Camera-type eye (tissue), 1 donor: ENCODE measurements around the gene MARCHF11. TPM values are rescaled to one million over a fixed set of nuclear protein-coding genes. Genes with fewer than 3 reads are reported as not detected.

Experiments used
- total RNA-seq: library from RNA; depleted of rRNA; stranded (reverse); fragments of >200 nt; gene quantifications from one replicate; pipeline ENCODE4 v1.2.3, GENCODE V29; 2014

Gene MARCHF11
- 2.1 TPM for total RNA-seq

GRCh38 chr5:16179511-16179935 is at the start of gene MARCHF11:
MARCHF11 (minus strand) TSS chr5:16179791; CDS start chr5:16179575, 216 bp downstream.

